Measurements from ENCODE around the gene AMOT. TPM values are rescaled to one million over a fixed set of nuclear protein-coding genes. Genes with fewer than 3 reads are reported as not detected.

Gene AMOT
- total RNA-seq, 4 donors from 2014 or later = 4.8 to 20.4 (median 11.8) TPM

DNA sequence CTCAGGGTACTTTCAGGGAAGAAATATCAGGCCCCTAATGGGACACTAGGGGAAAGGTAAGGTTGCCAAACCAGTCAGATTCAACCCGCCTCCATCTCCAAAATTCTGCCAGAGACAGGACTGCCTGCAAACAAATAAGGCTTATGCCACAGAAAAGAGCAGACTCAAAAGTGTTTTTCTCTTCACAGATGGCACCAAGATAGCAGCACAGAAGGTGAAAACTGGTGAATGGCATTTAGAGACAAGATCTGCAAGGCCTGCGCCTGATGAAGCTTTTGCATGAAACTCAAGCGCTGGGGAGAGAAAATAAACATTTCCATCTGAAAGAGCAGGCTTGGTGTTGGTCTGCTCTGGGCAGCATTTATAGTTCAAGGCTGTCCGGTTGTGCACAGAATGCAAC, 27.9 kb downstream of the AMOT start:
- TF ChIP-seq POLR2AphosphoS5 (IDR thresholded peaks at IDR 0.05) = no peak
- TF ChIP-seq POLR2A (IDR thresholded peaks at IDR 0.05) = no peak
- TF ChIP-seq EP300 (IDR thresholded peaks at IDR 0.05) = no peak
- TF ChIP-seq, protein P1, sequence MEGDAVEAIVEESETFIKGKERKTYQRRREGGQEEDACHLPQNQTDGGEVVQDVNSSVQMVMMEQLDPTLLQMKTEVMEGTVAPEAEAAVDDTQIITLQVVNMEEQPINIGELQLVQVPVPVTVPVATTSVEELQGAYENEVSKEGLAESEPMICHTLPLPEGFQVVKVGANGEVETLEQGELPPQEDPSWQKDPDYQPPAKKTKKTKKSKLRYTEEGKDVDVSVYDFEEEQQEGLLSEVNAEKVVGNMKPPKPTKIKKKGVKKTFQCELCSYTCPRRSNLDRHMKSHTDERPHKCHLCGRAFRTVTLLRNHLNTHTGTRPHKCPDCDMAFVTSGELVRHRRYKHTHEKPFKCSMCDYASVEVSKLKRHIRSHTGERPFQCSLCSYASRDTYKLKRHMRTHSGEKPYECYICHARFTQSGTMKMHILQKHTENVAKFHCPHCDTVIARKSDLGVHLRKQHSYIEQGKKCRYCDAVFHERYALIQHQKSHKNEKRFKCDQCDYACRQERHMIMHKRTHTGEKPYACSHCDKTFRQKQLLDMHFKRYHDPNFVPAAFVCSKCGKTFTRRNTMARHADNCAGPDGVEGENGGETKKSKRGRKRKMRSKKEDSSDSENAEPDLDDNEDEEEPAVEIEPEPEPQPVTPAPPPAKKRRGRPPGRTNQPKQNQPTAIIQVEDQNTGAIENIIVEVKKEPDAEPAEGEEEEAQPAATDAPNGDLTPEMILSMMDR (IDR thresholded peaks at IDR 0.05) = no peak
- 82% methylated on average over 4 of the region's 4 CpGs for WGBS
- no peak for DNase-seq (ENCODE audit: low spot score in 2 of 2)
- Histone ChIP-seq H3K27me3 (no peaks in the 10 kb centered on the region), H3K36me3 (no peaks in the 10 kb centered on the region), H3K4me1 (no peaks in the 10 kb centered on the region), H3K9me3 (no peaks in the 10 kb centered on the region), H3K4me3 (no peak overlapping the region), H3K27ac (no peak overlapping the region)

DNA sequence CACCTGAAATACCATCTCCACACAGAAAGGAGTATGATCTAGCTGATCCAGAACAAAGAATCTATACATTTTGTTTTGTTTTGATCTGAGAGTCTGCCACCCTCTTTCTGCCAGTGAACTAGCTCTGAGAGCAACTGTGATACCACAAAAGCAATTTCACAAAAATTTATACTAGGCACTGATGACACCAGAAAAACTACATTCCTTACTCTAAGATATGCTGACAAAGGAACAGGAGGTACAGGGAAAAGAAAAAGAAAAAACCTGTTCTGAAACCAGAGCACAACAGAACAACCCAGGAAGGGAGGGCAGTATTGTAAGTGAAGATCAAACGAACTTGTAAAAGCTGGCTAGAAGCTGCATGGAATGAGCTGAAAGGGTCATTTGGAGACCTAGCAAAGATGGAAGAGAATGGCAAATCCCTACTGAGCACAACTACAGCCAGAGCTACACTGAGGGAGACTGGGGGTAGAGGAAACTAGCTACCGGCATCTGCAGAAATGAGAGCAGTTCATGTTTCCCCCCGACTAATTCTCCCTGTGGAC, 31.9 kb downstream of the AMOT start:
- TF ChIP-seq EP300 (IDR thresholded peaks at IDR 0.05) (no peak), POLR2A (IDR thresholded peaks at IDR 0.05) (no peak), POLR2AphosphoS5 (IDR thresholded peaks at IDR 0.05) (no peak)
- TF ChIP-seq, protein P1 (IDR thresholded peaks at IDR 0.05) = no peak
- H3K27me3 ChIP-seq = no peaks in the 10 kb centered on the region
- H3K9me3 ChIP-seq = no peaks in the 10 kb centered on the region
- H3K4me1 ChIP-seq = no peaks in the 10 kb centered on the region
- H3K4me3 ChIP-seq = no peak overlapping the region
- no peaks in the 10 kb centered on the region for H3K36me3 ChIP-seq
- no peak for DNase-seq (ENCODE audit: low spot score in 2 of 2)
- H3K27ac ChIP-seq = no peak overlapping the region
- WGBS = 66% methylated on average over 3 of the region's 3 CpGs

DNA sequence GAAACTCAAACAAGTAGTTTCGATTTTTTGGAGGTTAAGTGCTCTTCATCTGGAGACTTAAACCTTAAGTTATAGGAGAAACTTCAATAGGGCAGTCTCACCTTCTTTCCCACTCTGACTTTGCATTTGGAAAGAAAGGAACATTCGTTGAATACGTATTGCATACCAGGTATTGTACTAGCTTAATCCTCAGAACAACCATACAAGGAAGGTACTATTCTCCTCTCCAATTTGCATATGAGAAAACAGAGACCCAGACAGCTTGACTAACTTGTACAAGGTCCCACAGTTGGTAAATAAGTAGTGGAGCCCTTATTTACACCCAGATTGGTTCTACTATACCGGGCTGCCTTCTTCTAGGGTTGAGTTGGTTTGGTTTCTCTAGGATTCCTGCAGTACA, 32.6 kb downstream of the AMOT start:
- 69% methylated on average over 4 of the region's 4 CpGs for WGBS
- H3K4me1 ChIP-seq = no peaks in the 10 kb centered on the region

DNA sequence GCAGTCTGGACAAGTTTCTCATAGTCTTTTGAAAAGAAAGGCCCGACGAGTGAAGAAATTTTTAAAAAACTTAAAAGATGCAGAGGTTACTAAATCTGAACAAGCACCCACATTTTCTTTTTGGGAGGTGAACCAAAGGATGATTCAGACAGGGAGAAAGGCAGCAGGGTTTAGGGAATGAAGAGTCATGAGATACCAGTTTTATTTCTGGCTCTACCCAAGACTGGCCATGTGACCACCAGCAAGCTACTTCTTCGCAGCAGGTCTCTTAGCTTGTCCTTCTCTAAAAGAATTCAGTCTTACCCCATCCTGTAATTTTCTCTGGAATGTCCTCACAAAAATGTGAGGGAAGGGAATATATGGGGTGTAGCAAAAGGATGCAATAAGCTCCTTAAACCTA, 37.6 kb downstream of the AMOT start:
- WGBS = 95% methylated on average over 3 of the region's 3 CpGs
- no peak for TF ChIP-seq POLR2AphosphoS5 (IDR thresholded peaks at IDR 0.05)
- no peak for TF ChIP-seq EP300 (IDR thresholded peaks at IDR 0.05)
- TF ChIP-seq, protein P1 (IDR thresholded peaks at IDR 0.05) = no peak
- no peak for TF ChIP-seq POLR2A (IDR thresholded peaks at IDR 0.05)
- Histone ChIP-seq H3K27ac (no peak overlapping the region), H3K4me3 (no peak overlapping the region), H3K9me3 (no peaks in the 10 kb centered on the region), H3K36me3 (no peaks in the 10 kb centered on the region), H3K27me3 (no peaks in the 10 kb centered on the region), H3K4me1 (no peaks in the 10 kb centered on the region)
- DNase-seq (ENCODE audit: low spot score in 2 of 2) = no peak

More for the DNA sequence above, 32.6 kb downstream of the AMOT start:
- Histone ChIP-seq H3K36me3 (no peaks in the 10 kb centered on the region), H3K27me3 (no peaks in the 10 kb centered on the region), H3K27ac (no peak overlapping the region), H3K4me3 (no peak overlapping the region), H3K9me3 (no peaks in the 10 kb centered on the region)
- DNase-seq (ENCODE audit: low spot score in 2 of 2) = no peak
- no peak for TF ChIP-seq POLR2A (IDR thresholded peaks at IDR 0.05)
- TF ChIP-seq, protein P1 (IDR thresholded peaks at IDR 0.05) = no peak

DNA sequence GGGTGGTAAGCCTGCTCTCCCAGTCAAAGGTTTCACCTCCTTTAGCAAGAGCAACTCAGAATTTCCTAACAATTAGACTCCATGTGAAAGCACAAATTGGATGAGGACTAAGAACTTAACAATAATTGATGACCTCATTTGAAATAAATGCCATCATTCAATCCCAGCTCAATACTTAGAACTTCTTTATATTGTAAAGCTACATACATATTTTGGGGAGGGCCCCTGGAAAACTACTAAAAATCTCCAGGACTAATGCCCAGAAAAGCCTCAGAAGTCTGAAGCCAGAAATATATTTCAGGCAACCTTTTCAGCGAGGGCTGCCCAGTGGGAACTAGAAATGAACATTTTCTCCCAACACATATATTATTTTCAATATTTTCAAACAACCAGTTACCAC, 38.1 kb downstream of the AMOT start:
- Histone ChIP-seq H3K27me3 (no peaks in the 10 kb centered on the region), H3K4me1 (no peaks in the 10 kb centered on the region), H3K9me3 (no peaks in the 10 kb centered on the region), H3K4me3 (no peak overlapping the region), H3K36me3 (no peaks in the 10 kb centered on the region), H3K27ac (no peak overlapping the region)
- WGBS = 74% methylated on average over 1 of the region's 1 CpG
- TF ChIP-seq POLR2A (IDR thresholded peaks at IDR 0.05) (no peak), POLR2AphosphoS5 (IDR thresholded peaks at IDR 0.05) (no peak), EP300 (IDR thresholded peaks at IDR 0.05) (no peak)
- TF ChIP-seq, protein P1 (IDR thresholded peaks at IDR 0.05) = no peak
- no peak for DNase-seq (ENCODE audit: low spot score in 2 of 2)

All from suprapubic skin (tissue), 4 donors.